ENCODE measurements around the gene PAK2. TPM values are rescaled to one million over a fixed set of nuclear protein-coding genes. Genes with fewer than 3 reads are reported as not detected.

PAK2 gene
- total RNA-seq, 1 experiment from 2014 or later = 50.7 TPM

- ATAC-seq (no peak), DNase-seq (ENCODE audit: low spot score) (no peak)
- POLR2A ChIA-PET = no interaction called here
- H3K9me3 Mint-ChIP-seq = peaks cover 5% of the 10 kb centered on the region
- TF ChIP-seq JAZF1 (CRISPR knock-in tag; IDR thresholded peaks at IDR 0.05) (no peak), FOXJ3 (CRISPR knock-in tag; IDR thresholded peaks at IDR 0.05; ENCODE audit: borderline replicate concordance) (no peak), ZNF423 (CRISPR knock-in tag; IDR thresholded peaks at IDR 0.05) (no peak)
- CTCF ChIA-PET = no interaction called here
- no peaks in the 10 kb centered on the region for H3K4me1 Mint-ChIP-seq
- H3K27ac Mint-ChIP-seq = no peak overlapping the region
- H3K4me3 Mint-ChIP-seq = no peak overlapping the region
- no peaks in the 10 kb centered on the region for H3K27me3 Mint-ChIP-seq (ENCODE audit: low read depth)
- peaks cover 69% of the 10 kb centered on the region for H3K36me3 Mint-ChIP-seq
Observed at GRCh38 chr3:196810963-196811581, 71.4 kb downstream of the PAK2 start.

- TF ChIP-seq MXD4 (CRISPR knock-in tag; IDR thresholded peaks at IDR 0.05; ENCODE audit: borderline replicate concordance) (no peak), KAT7 (CRISPR knock-in tag; IDR thresholded peaks at IDR 0.05; ENCODE audit: borderline replicate concordance) (no peak), ETV6 (CRISPR knock-in tag; IDR thresholded peaks at IDR 0.05) (no peak), ZNF263 (CRISPR knock-in tag; IDR thresholded peaks at IDR 0.05; ENCODE audit: low read depth) (no peak), ESRRA (CRISPR knock-in tag; IDR thresholded peaks at IDR 0.05; ENCODE audit: borderline replicate concordance) (no peak), ATF6 (CRISPR knock-in tag; IDR thresholded peaks at IDR 0.05) (no peak), STAT6 (CRISPR knock-in tag; conservative IDR thresholded peaks at IDR 0.05; ENCODE audit: low read depth) (no peak), GABPB1 (CRISPR knock-in tag; IDR thresholded peaks at IDR 0.05) (no peak), ZNF425 (CRISPR knock-in tag; conservative IDR thresholded peaks at IDR 0.05) (no peak), ZNF317 (CRISPR knock-in tag; IDR thresholded peaks at IDR 0.05; ENCODE audit: borderline replicate concordance, low read depth) (no peak), ZBTB21 (CRISPR knock-in tag; IDR thresholded peaks at IDR 0.05; ENCODE audit: borderline replicate concordance) (no peak)
- ChIA-PET CTCF (no interaction called here), POLR2A (interaction anchor here (0.7 kb wide), 1 partner anchor 630 kb away, joined by 3 read pairs; no protein-coding TSS in a partner anchor)
- Mint-ChIP-seq H3K4me1 (no peaks in the 10 kb centered on the region), H3K27ac (no peak overlapping the region), H3K9me3 (peaks cover 5% of the 10 kb centered on the region), H3K36me3 (peaks cover 59% of the 10 kb centered on the region), H3K27me3 (ENCODE audit: low read depth) (no peaks in the 10 kb centered on the region), H3K4me3 (no peak overlapping the region)
- ATAC-seq (no peak), DNase-seq (ENCODE audit: low spot score) (no peak)
Observed at GRCh38 chr3:196812853-196813252, 73.2 kb downstream of the PAK2 start.

- no peak for TF ChIP-seq FOXP1 (CRISPR knock-in tag; IDR thresholded peaks at IDR 0.05; ENCODE audit: borderline replicate concordance)
- TF ChIP-seq ERG (CRISPR knock-in tag; IDR thresholded peaks at IDR 0.05) = no peak
- no peak for TF ChIP-seq AR (CRISPR knock-in tag; IDR thresholded peaks at IDR 0.05)
- no peak for TF ChIP-seq NR1H2 (CRISPR knock-in tag; IDR thresholded peaks at IDR 0.05)
- no peak for TF ChIP-seq ELF4 (CRISPR knock-in tag; IDR thresholded peaks at IDR 0.05; ENCODE audit: low read depth)
- CTCF ChIA-PET = no interaction called here
- no peak for DNase-seq (ENCODE audit: low spot score)
Observed at GRCh38 chr3:196813903-196814302, 74.2 kb downstream of the PAK2 start.

More at GRCh38 chr3:196813903-196814302, 74.2 kb downstream of the PAK2 start:
- Mint-ChIP-seq H3K4me1 (no peaks in the 10 kb centered on the region), H3K4me3 (no peak overlapping the region), H3K36me3 (peaks cover 63% of the 10 kb centered on the region), H3K27me3 (ENCODE audit: low read depth) (no peaks in the 10 kb centered on the region), H3K27ac (no peak overlapping the region), H3K9me3 (peaks cover 5% of the 10 kb centered on the region)
- ATAC-seq = no peak
- POLR2A ChIA-PET = no interaction called here

All from WTC11 (cell line).